NCI-H2196 (cell line): Measurements from ENCODE around the gene GALNT15.

Source experiments
- DNase-seq: peaks from one replicate; lab custom pipeline; 2025; ENCODE audit not compliant: unreplicated experiment; lab: John Stamatoyannopoulos, UW

Gene GALNT15

DNA sequence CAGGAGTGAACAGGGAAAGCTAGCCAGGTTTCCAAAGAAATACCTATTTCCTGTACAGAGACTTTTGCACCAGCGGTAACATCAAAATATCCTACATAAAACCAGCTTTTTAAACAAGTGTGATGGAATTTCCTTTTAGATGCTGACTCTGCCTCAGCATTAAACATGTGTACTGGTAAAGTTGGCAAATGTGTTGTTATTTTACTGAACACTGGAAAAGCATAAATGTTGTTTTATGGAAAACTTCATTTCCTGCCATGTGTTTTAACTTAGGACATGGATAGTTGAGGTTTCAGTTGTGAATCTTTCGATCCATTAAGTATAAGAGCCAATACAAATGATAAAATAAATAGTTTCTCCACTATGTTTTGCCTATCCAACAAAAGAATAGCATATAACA lies 106.2 kb downstream of the GALNT15 start:
- no peak for DNase-seq
